CD14-positive monocyte (primary cell): ENCODE results near the gene PDPK1. TPM values are rescaled to one million over a fixed set of nuclear protein-coding genes. Genes with fewer than 3 reads are reported as not detected.

ENCODE experiments used
- DNase-seq, 3 donors: peaks; one replicate each; pipeline ENCODE4 v3.0.0-alpha.2; 2011 to 2022
- H2AFZ ChIP-seq: 2 replicates; pipeline ENCODE4 v1.6.0; 2012; ENCODE audit warnings: mild to moderate bottlenecking, low read depth, low read length, inconsistent platforms; ENCODE audit not compliant: insufficient read depth, poor library complexity, severe bottlenecking
- H3K27ac ChIP-seq, 2 donors: 1 replicate in 1 of 2; 2 replicates in 1 of 2; pipeline ENCODE4 v1.5.1; 2012 to 2013; ENCODE audit warnings: low read length in 2 of 2, control low read depth in 1 of 2, inconsistent platforms in 1 of 2, low read depth in 1 of 2, mild to moderate bottlenecking in 1 of 2
- H3K27me3 ChIP-seq, 2 donors: one replicate each; pipeline versions ENCODE4 v1.6.0 to v1.6.1; 2011 to 2013; ENCODE audit warnings: low read length in 2 of 2; ENCODE audit not compliant: control insufficient read depth in 2 of 2, insufficient read depth in 2 of 2
- H3K36me3 ChIP-seq, 2 donors: replicated peaks in 1 of 2; 1 replicate in 1 of 2; 2 replicates in 1 of 2; pipeline versions ENCODE4 v1.5.1 to v1.6.1; 2012 to 2013; ENCODE audit warnings: low read length in 2 of 2, control low read depth in 1 of 2, inconsistent platforms in 1 of 2, mild to moderate bottlenecking in 1 of 2; ENCODE audit not compliant: insufficient read depth in 2 of 2, control insufficient read depth in 1 of 2
- H3K4me1 ChIP-seq, 2 donors: 1 replicate in 1 of 2; 2 replicates in 1 of 2; pipeline versions ENCODE4 v1.5.1 to v1.6.1; 2012 to 2013; ENCODE audit warnings: low read length in 2 of 2, control low read depth in 1 of 2, inconsistent platforms in 1 of 2, mild to moderate bottlenecking in 1 of 2, moderate library complexity in 1 of 2; ENCODE audit not compliant: insufficient read depth in 2 of 2, control insufficient read depth in 1 of 2
- H3K4me2 ChIP-seq: replicated peaks from 2 replicates; pipeline ENCODE3; 2012; ENCODE audit warnings: low read length, moderate library complexity, mild to moderate bottlenecking; ENCODE audit not compliant: poor library complexity, severe bottlenecking; ENCODE audit errors: extremely low read depth
- H3K4me3 ChIP-seq, 3 experiments: fragments of 200-600 bp in 1 of 3; sonication (generic) in 1 of 3; replicated peaks in 1 of 3; 1 replicate in 2 of 3; 2 replicates in 1 of 3; pipeline ENCODE4 v1.5.1; 2011 to 2013; ENCODE audit warnings: low read length in 3 of 3, mild to moderate bottlenecking in 3 of 3, control low read depth in 2 of 3, low read depth in 2 of 3, inconsistent platforms in 1 of 3, moderate library complexity in 1 of 3
- H3K79me2 ChIP-seq: 2 replicates; pipeline ENCODE4 v1.6.0; 2012; ENCODE audit warnings: mild to moderate bottlenecking, control low read depth, inconsistent platforms, low read length, moderate library complexity; ENCODE audit not compliant: insufficient read depth
- H3K9ac ChIP-seq: 2 replicates; pipeline ENCODE4 v1.6.0; 2017; ENCODE audit warnings: low read length, mild to moderate bottlenecking; ENCODE audit not compliant: insufficient read depth, poor library complexity, severe bottlenecking
- H3K9me3 ChIP-seq, 2 donors: replicated peaks in 1 of 2; 1 replicate in 1 of 2; 2 replicates in 1 of 2; pipeline versions ENCODE4 v1.5.1 to v1.6.1; 2012 to 2013; ENCODE audit warnings: low read length in 2 of 2, control low read depth in 1 of 2; ENCODE audit not compliant: control insufficient read depth in 1 of 2, insufficient read depth in 1 of 2
- H4K20me1 ChIP-seq: 2 replicates; pipeline ENCODE4 v1.6.0; 2012; ENCODE audit warnings: mild to moderate bottlenecking, low read length, control low read depth, moderate library complexity; ENCODE audit not compliant: insufficient read depth
- H3K27ac Mint-ChIP-seq, 7 donors: one replicate each; pipeline ENCODE4 v1.8.0; 2020; ENCODE audit warnings: mild to moderate bottlenecking in 7 of 7, mixed read lengths in 7 of 7, moderate library complexity in 6 of 7, inconsistent platforms in 2 of 7
- H3K27me3 Mint-ChIP-seq, 3 donors: one replicate each; pipeline ENCODE4 v1.8.0; 2021 to 2022; ENCODE audit warnings: low read depth in 3 of 3, mild to moderate bottlenecking in 3 of 3, mixed read lengths in 3 of 3, moderate library complexity in 3 of 3, inconsistent platforms in 1 of 3
- H3K36me3 Mint-ChIP-seq, 2 donors: one replicate each; pipeline ENCODE4 v1.8.0; 2020; ENCODE audit warnings: mixed read lengths in 2 of 2, inconsistent platforms in 1 of 2, mild to moderate bottlenecking in 1 of 2
- H3K4me1 Mint-ChIP-seq: one replicate; pipeline ENCODE4 v1.8.0; 2020; ENCODE audit warnings: mild to moderate bottlenecking, mixed read lengths
- H3K4me3 Mint-ChIP-seq, 2 donors: one replicate each; pipeline ENCODE4 v1.8.0; 2020; ENCODE audit warnings: mild to moderate bottlenecking in 2 of 2, mixed read lengths in 2 of 2, moderate library complexity in 1 of 2
- H3K9me3 Mint-ChIP-seq, 7 donors: one replicate each; pipeline ENCODE4 v1.8.0; 2020 to 2022; ENCODE audit warnings: mixed read lengths in 7 of 7, mild to moderate bottlenecking in 6 of 7, moderate library complexity in 6 of 7, inconsistent platforms in 2 of 7
- WGBS: methylation state at CpG from one replicate; pipeline ENCODE4 v1.1.5; 2013; ENCODE audit warnings: missing lambda C conversion rate; ENCODE audit not compliant: insufficient coverage; 5-methylcytosine and 5-hydroxymethylcytosine counted together
- intact Hi-C, 2 donors: fragments of 100-400 bp; cut with micrococcal nuclease; formaldehyde crosslinking; loops; one replicate each; pipeline versions ENCODE4 v1.15.0 to v1.15.1; 2023
- polyA plus RNA-seq, 3 donors: library from polyadenylated mRNA; depleted of rRNA in 1 of 3; unstranded in 2 of 3; stranded (reverse) in 1 of 3; fragments of 300-500 nt in 2 of 3; fragments of >200 nt in 1 of 3; fragmentation: Illumina TruSeq in 2 of 3; gene quantifications; 1 replicate in 2 of 3; 2 replicates in 1 of 3; pipeline ENCODE4 v1.2.3, GENCODE V29; 2012 to 2021
- TF ChIP-seq, protein P1 (sequence below): fragments of 200-600 bp; IDR thresholded peaks from one replicate; pipeline ENCODE4 v1.8.0; 2022; ENCODE audit warnings: antibody characterized with exemption, mild to moderate bottlenecking

Gene PDPK1
- polyA plus RNA-seq, 3 donors, result 35.6 to 45.9 (median 38.6) TPM

DNA sequence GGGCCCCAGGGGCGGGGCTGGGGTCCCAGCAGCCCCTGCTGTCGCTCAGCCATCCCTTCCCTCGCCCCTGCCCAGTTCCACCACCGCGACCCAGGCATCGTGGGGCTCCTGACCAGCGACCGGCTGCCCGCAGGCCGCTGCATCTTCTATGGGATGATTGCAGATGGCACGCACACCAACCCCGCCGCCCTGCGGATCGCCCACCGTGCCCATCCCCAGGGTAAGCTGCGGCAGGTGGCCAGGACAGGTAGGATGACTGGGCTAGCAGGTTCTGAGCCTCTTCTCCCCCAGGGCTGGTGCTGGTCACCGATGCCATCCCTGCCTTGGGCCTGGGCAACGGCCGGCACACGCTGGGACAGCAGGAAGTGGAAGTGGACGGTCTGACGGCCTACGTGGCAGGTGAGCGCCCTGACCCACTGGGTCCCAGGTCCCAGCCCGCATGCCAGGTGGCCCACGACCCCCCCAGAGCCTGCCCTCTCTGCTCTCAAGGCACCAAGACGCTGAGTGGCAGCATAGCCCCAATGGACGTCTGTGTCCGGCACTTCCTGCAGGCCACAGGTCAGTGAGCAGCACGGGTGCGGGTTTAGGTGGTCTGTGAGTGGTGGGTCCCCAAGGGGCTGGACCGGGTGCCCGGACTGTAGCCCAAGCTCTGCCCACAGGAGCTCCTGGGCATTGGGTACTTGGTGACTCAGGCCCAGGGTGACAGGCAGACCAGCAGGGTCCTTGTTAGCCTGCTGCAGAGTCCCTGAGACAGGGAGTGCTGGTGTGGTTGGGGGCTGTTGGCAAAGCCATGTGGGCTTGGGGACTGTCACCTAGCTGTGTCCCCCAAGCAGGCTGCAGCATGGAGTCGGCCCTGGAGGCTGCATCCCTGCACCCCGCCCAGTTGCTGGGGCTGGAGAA lies 9.4 kb upstream of the PDPK1 start:
- Histone ChIP-seq H2AFZ (no peak overlapping the region), H3K9me3 (no peaks in the 10 kb centered on the region), H3K4me3 (no peak overlapping the region), H3K4me1 (peaks cover 23 to 36% of the 10 kb centered on the region in 2 donors), H3K27me3 (no peaks in the 10 kb centered on the region), H3K4me2 (no peak overlapping the region), H4K20me1 (peaks cover 73% of the 10 kb centered on the region), H3K27ac (no peak overlapping the region), H3K79me2 (peaks cover 21% of the 10 kb centered on the region), H3K36me3 (peaks cover 59 to 70% of the 10 kb centered on the region in 2 donors), H3K9ac (no peak overlapping the region)
- peaks cover 0 to 2% (median 0%) of the 10 kb centered on the region in 3 donors for H3K27me3 Mint-ChIP-seq
- TF ChIP-seq, protein P1, sequence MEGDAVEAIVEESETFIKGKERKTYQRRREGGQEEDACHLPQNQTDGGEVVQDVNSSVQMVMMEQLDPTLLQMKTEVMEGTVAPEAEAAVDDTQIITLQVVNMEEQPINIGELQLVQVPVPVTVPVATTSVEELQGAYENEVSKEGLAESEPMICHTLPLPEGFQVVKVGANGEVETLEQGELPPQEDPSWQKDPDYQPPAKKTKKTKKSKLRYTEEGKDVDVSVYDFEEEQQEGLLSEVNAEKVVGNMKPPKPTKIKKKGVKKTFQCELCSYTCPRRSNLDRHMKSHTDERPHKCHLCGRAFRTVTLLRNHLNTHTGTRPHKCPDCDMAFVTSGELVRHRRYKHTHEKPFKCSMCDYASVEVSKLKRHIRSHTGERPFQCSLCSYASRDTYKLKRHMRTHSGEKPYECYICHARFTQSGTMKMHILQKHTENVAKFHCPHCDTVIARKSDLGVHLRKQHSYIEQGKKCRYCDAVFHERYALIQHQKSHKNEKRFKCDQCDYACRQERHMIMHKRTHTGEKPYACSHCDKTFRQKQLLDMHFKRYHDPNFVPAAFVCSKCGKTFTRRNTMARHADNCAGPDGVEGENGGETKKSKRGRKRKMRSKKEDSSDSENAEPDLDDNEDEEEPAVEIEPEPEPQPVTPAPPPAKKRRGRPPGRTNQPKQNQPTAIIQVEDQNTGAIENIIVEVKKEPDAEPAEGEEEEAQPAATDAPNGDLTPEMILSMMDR, result no peak
- H3K36me3 Mint-ChIP-seq, result peaks cover 49 to 64% of the 10 kb centered on the region in 2 donors
- peaks cover 0 to 2% (median 0%) of the 10 kb centered on the region in 7 donors for H3K9me3 Mint-ChIP-seq
- no peak overlapping the region for H3K27ac Mint-ChIP-seq
- no peak for DNase-seq
- peaks cover 24% of the 10 kb centered on the region for H3K4me1 Mint-ChIP-seq
- WGBS, result 96% methylated on average over 33 of the region's 36 CpGs
- intact Hi-C loops, result no loop called here
- no peak overlapping the region for H3K4me3 Mint-ChIP-seq

DNA sequence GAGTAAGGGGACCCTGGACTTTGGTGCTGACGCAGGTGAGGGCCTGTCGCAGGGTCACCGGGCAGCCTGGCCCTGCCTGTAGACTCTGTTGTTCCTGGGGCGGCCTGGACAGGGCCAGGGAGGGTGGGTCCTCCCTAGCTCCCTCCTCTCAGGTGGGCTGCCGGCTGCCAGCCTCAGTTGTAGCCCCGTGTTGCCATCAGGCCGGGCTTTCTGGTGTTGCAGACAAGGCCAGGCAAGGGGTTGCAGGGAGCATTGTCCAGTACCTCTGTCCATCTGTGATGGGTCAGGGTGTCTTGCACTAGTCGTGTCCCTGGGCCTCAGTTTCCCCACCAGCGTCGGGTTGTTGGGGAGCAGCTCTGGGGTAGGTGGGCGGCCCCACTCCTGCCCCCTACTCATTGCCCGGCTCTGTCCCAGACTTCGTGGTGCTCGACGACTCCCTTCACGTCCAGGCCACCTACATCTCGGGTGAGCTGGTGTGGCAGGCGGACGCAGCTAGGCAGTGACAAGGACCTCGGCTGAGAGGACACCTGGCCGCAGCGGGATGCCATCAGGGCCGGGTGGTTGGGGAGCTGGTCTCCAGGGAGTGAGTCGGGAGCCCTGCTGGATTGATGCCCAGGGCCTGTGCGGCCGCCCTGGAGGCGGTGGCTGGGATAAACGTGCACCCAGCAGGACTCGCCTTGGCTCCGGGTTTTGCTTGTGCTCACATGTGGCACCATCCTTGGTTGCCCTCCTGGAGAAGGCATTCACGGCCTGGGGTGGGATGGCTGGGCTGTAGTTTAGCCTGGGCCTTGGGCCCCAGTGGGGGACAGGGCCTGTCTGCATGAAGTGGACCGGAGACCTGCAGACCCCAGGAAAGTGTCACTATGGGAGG lies 8.5 kb upstream of the PDPK1 start:
- Histone ChIP-seq H3K27me3 (no peaks in the 10 kb centered on the region), H3K4me1 (peaks cover 30 to 41% of the 10 kb centered on the region in 2 donors), H3K4me2 (no peak overlapping the region), H3K4me3 (no peak overlapping the region), H4K20me1 (peaks cover 64% of the 10 kb centered on the region), H2AFZ (no peak overlapping the region), H3K27ac (peak overlapping the region in 1 of 2 donors; percentile 74), H3K9me3 (no peaks in the 10 kb centered on the region), H3K79me2 (peaks cover 13% of the 10 kb centered on the region), H3K36me3 (peaks cover 51 to 61% of the 10 kb centered on the region in 2 donors), H3K9ac (no peak overlapping the region)
- intact Hi-C loops, result no loop called here
- peaks cover 40 to 58% of the 10 kb centered on the region in 2 donors for H3K36me3 Mint-ChIP-seq
- H3K27ac Mint-ChIP-seq, result peak overlapping the region in 3 of 7 donors; percentile 20 to 74 (median 67)
- H3K27me3 Mint-ChIP-seq, result peaks cover 0 to 5% (median 0%) of the 10 kb centered on the region in 3 donors
- peaks cover 0 to 1% (median 0%) of the 10 kb centered on the region in 7 donors for H3K9me3 Mint-ChIP-seq
- H3K4me1 Mint-ChIP-seq, result peaks cover 31% of the 10 kb centered on the region
- 98% methylated on average over 30 of the region's 32 CpGs for WGBS
- no peak for DNase-seq
- TF ChIP-seq, protein P1, result no peak
- H3K4me3 Mint-ChIP-seq, result no peak overlapping the region
